Natural killer cell (primary cell): Measurements from ENCODE around the gene TRMO. TPM values are rescaled to one million over a fixed set of nuclear protein-coding genes. Genes with fewer than 3 reads are reported as not detected.

Experiments used
- ATAC-seq, 3 donors: fragments of 150-1000 bp in 2 of 3; fragments of 200-7000 bp in 1 of 3; cut with Tn5 transposase; 1 replicate in 1 of 3; 2 replicates in 2 of 3; pipeline ENCODE4 v1.10.0; 2021; ENCODE audit warnings: mild to moderate bottlenecking in 2 of 3, moderate library complexity in 2 of 3
- DNase-seq, 2 donors: peaks; one replicate each; pipeline versions ENCODE4 v3.0.0 to v3.0.0-alpha.2; 2013 to 2021; ENCODE audit warnings: mixed read lengths in 1 of 2
- H3K27ac ChIP-seq: one replicate; pipeline ENCODE4 v1.5.1; 2013; ENCODE audit warnings: mild to moderate bottlenecking, low read length
- H3K27me3 ChIP-seq: one replicate; pipeline ENCODE4 v1.6.1; 2013; ENCODE audit warnings: low read length; ENCODE audit not compliant: control insufficient read depth, insufficient read depth
- H3K36me3 ChIP-seq: one replicate; pipeline ENCODE4 v1.6.1; 2013; ENCODE audit warnings: low read length; ENCODE audit not compliant: control insufficient read depth, insufficient read depth
- H3K4me1 ChIP-seq: one replicate; pipeline ENCODE4 v1.6.1; 2013; ENCODE audit warnings: low read length; ENCODE audit not compliant: control insufficient read depth, insufficient read depth
- H3K4me3 ChIP-seq: one replicate; pipeline ENCODE4 v1.5.1; 2013; ENCODE audit warnings: low read length
- H3K9me3 ChIP-seq: one replicate; pipeline ENCODE4 v1.6.1; 2013; ENCODE audit warnings: low read length; ENCODE audit not compliant: control insufficient read depth, insufficient read depth
- H3K27ac Mint-ChIP-seq, 2 donors: one replicate each; pipeline ENCODE4 v1.8.0; 2022; ENCODE audit warnings: mild to moderate bottlenecking in 2 of 2, mixed read lengths in 2 of 2, moderate library complexity in 1 of 2
- H3K27me3 Mint-ChIP-seq, 2 donors: one replicate each; pipeline ENCODE4 v1.8.0; 2022; ENCODE audit warnings: low read depth in 2 of 2, mixed read lengths in 2 of 2
- H3K36me3 Mint-ChIP-seq: one replicate; pipeline ENCODE4 v1.8.0; 2022; ENCODE audit warnings: mixed read lengths
- H3K4me1 Mint-ChIP-seq, 2 donors: one replicate each; pipeline ENCODE4 v1.8.0; 2022; ENCODE audit warnings: mixed read lengths in 2 of 2
- H3K4me3 Mint-ChIP-seq: one replicate; pipeline ENCODE4 v1.8.0; 2022; ENCODE audit warnings: mild to moderate bottlenecking, moderate library complexity, mixed read lengths
- H3K9me3 Mint-ChIP-seq, 2 donors: one replicate each; pipeline ENCODE4 v1.8.0; 2022; ENCODE audit warnings: mixed read lengths in 2 of 2
- WGBS: methylation state at CpG from one replicate; pipeline ENCODE4 v1.1.7; 2013; ENCODE audit warnings: missing lambda C conversion rate; ENCODE audit not compliant: insufficient coverage; 5-methylcytosine and 5-hydroxymethylcytosine counted together
- intact Hi-C: fragments of 100-400 bp; cut with micrococcal nuclease; formaldehyde crosslinking; loops from one replicate; pipeline ENCODE4 v1.14.2; 2022
- total RNA-seq, 4 donors: library from RNA; stranded (reverse); fragments of 120-200 nt in 1 of 4; gene quantifications; one replicate each; pipeline versions ENCODE4 v1.2.3 to v1.2.4, GENCODE V29; 2013 to 2022
- TF ChIP-seq, protein P1 (sequence below): fragments of 200-600 bp; IDR thresholded peaks from one replicate; pipeline ENCODE4 v1.8.0; 2022; ENCODE audit warnings: antibody characterized with exemption

Gene TRMO
- total RNA-seq, 3 donors from 2014 or later (not counting 1 experiment from before 2014, with no cell fraction given) = 26.6 to 35.1 (median 31.2) TPM

GRCh38 chr9:97934321-97935115, 12.2 kb upstream of the TRMO start:
- intact Hi-C loops = loop anchor here (5.0 kb wide), 1 partner anchor 48 kb away; the partner anchor contains the start of gene ANP32B
- H3K4me3 Mint-ChIP-seq = no peak overlapping the region
- Histone ChIP-seq H3K9me3 (no peaks in the 10 kb centered on the region), H3K4me1 (peaks cover 8% of the 10 kb centered on the region), H3K27me3 (no peaks in the 10 kb centered on the region), H3K4me3 (no peak overlapping the region), H3K27ac (no peak overlapping the region), H3K36me3 (no peaks in the 10 kb centered on the region)
- TF ChIP-seq, protein P1, sequence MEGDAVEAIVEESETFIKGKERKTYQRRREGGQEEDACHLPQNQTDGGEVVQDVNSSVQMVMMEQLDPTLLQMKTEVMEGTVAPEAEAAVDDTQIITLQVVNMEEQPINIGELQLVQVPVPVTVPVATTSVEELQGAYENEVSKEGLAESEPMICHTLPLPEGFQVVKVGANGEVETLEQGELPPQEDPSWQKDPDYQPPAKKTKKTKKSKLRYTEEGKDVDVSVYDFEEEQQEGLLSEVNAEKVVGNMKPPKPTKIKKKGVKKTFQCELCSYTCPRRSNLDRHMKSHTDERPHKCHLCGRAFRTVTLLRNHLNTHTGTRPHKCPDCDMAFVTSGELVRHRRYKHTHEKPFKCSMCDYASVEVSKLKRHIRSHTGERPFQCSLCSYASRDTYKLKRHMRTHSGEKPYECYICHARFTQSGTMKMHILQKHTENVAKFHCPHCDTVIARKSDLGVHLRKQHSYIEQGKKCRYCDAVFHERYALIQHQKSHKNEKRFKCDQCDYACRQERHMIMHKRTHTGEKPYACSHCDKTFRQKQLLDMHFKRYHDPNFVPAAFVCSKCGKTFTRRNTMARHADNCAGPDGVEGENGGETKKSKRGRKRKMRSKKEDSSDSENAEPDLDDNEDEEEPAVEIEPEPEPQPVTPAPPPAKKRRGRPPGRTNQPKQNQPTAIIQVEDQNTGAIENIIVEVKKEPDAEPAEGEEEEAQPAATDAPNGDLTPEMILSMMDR = no peak
- ATAC-seq = no peak
- H3K27me3 Mint-ChIP-seq = no peaks in the 10 kb centered on the region
- H3K36me3 Mint-ChIP-seq = no peaks in the 10 kb centered on the region
- H3K27ac Mint-ChIP-seq = no peak overlapping the region
- WGBS = 57% methylated on average over 4 of the region's 6 CpGs
- no peaks in the 10 kb centered on the region for H3K9me3 Mint-ChIP-seq
- H3K4me1 Mint-ChIP-seq = peaks cover 18 to 21% of the 10 kb centered on the region in 2 donors
- DNase-seq = no peak

DNA sequence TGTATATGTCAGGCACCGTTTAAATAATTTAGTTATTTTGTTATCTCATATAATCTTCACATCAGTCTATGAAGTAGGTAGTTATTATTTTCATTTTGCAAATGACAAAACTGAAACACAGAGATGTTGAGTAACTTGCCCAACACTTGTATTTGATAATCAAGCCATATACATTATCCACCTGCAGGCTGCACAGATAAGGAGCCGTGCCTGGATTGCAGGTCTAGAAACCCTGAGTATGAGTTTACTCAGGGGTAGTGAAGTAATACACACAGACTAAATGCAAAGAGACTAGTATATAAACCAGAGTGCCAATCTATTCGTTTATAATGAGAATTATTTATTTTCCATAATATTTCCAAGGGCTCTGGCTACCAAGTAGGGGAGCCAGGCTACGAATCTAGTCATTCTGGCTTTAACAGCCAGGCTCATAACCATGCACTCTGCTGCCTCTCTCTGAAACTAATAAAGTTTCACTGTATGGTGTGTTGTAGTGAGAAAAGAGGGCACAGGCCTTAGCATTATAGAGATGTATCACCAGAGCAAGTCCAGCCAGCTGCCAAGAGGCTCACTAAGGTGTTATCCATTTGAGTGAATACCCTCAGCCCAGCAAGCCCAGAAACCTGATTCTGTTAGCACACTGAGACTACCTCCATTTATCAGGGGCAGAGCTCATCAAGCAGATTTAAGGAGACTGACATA, 11.1 kb upstream of the TRMO start:
- TF ChIP-seq, protein P1 = no peak
- Mint-ChIP-seq H3K36me3 (no peaks in the 10 kb centered on the region), H3K27ac (no peak overlapping the region), H3K4me1 (peaks cover 13 to 16% of the 10 kb centered on the region in 2 donors), H3K4me3 (no peak overlapping the region), H3K27me3 (no peaks in the 10 kb centered on the region), H3K9me3 (no peaks in the 10 kb centered on the region)
- intact Hi-C loops = no loop called here
- Histone ChIP-seq H3K4me1 (peaks cover 8% of the 10 kb centered on the region), H3K27me3 (no peaks in the 10 kb centered on the region), H3K27ac (no peak overlapping the region), H3K36me3 (no peaks in the 10 kb centered on the region), H3K9me3 (no peaks in the 10 kb centered on the region), H3K4me3 (no peak overlapping the region)
- WGBS = 88% methylated on average over 1 of the region's 4 CpGs
- DNase-seq (no peak), ATAC-seq (no peak)

DNA sequence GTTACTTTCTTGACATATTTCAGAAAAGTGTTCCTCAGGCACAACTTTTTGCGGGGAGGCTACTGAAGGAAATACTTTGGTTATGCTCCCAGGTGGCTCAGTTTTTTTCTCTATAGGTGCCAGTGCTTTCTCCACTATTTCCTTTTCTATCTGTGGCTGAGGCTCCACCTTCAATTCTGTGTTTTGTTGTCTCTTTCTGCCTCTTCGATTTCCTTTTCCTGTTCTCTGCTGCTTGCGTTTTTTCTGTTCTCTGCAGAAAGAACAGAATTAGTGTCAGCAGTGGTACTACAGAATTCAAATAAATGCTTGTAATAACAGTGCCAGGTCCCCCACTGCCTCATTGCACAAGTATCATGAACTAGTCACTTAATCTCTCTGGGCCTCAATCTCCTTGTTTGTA, 8.7 kb upstream of the TRMO start:
- Histone ChIP-seq H3K4me3 (no peak overlapping the region), H3K9me3 (no peaks in the 10 kb centered on the region), H3K27ac (peak overlapping the region; percentile 1), H3K36me3 (no peaks in the 10 kb centered on the region), H3K27me3 (no peaks in the 10 kb centered on the region), H3K4me1 (peaks cover 5% of the 10 kb centered on the region)
- 4% methylated on average over 3 of the region's 3 CpGs for WGBS
- DNase-seq (peak in 1 of 2 donors; percentile 50), ATAC-seq (no peak)
- TF ChIP-seq, protein P1 = no peak
- Mint-ChIP-seq H3K9me3 (no peaks in the 10 kb centered on the region), H3K27ac (no peak overlapping the region), H3K36me3 (no peaks in the 10 kb centered on the region), H3K4me3 (no peak overlapping the region), H3K4me1 (peaks cover 4 to 6% of the 10 kb centered on the region in 2 donors), H3K27me3 (no peaks in the 10 kb centered on the region)
- intact Hi-C loops = no loop called here
